HFF-Myc (cell line): ENCODE results near the gene PREX1.
"Not testable (repeated sequence)": the region's sequence is repeated elsewhere in the genome, so short reads cannot be mapped to it uniquely, and the experiment has no call there.

Source experiments
- DNase-seq: peaks from one replicate; pipeline ENCODE4 v3.0.0-alpha.2; 2011; ENCODE audit warnings: low read depth; ENCODE audit errors: extremely low read depth
- H3K4me3 ChIP-seq: replicated peaks from 2 replicates; pipeline ENCODE4 v1.5.1; 2011; ENCODE audit warnings: low read depth, mild to moderate bottlenecking, control low read depth, low read length
- CTCF ChIP-seq: IDR thresholded peaks from 2 replicates; pipeline ENCODE4 v1.5.1; 2012; ENCODE audit warnings: mild to moderate bottlenecking, low read depth, low read length, control low read depth; ENCODE audit errors: missing control alignments

The PREX1 gene

DNA sequence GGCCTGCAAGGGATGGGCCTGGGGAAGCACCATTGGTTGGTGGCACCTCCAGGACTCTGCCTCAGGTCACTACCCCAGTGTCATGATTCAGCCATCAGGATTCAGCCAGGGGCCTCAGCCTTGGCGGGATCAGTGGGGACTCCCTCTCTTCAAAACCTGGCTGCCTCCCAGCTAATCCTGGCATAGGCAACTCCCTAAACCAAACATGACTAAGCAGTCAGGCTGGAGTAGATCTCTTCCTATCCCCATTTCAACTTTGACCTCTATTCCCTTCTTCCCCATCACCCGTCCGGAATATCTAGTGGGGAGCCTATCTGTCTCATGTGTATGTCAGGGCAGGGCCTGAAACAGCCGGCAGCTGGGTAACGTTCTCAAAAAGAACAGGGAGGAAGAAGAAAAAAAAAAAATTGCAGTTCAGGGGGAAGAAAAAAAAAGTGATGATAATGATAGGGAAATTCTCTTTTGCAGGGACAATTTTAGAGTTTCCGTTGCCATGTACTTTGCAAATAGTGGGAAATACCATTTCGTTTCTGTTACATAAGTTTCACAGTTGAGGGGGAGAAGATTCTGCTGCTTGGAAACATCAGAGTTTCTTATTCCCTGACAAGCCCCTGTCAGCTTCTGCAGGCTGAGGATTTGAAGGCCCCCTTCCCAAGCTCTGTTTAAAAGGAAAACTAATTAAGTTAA, 4.1 kb upstream of the PREX1 start:
- H3K4me3 ChIP-seq: no peak overlapping the region
- DNase-seq: peak; percentile 24

DNA sequence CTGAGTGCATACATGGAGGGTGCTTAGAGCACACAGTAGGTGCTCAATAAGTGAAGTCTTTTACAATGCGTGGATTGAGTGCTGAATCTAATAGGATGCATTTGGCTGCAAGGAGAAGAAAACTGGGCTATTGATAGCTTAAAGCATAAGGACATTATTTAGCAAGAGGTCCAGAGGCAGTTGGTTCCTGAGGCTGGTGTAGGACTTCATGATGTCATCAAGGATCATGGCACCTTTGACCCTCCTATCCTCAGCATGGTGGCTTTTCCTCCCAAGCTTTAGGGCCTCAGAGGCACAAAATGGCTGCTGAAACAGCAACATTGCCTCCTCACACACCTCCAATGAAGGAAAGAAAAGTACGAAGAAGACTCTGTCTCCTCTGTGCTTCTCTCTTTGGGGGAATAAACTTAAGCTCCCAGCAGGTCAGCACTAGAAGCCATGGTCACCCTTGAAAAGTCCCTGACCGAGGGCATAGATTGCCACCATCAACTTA, 3.1 kb upstream of the PREX1 start:
- DNase-seq: no peak
- no peak overlapping the region for H3K4me3 ChIP-seq
- TF ChIP-seq CTCF: no peak

More for the DNA sequence above, 4.1 kb upstream of the PREX1 start:
- no peak for TF ChIP-seq CTCF

DNA sequence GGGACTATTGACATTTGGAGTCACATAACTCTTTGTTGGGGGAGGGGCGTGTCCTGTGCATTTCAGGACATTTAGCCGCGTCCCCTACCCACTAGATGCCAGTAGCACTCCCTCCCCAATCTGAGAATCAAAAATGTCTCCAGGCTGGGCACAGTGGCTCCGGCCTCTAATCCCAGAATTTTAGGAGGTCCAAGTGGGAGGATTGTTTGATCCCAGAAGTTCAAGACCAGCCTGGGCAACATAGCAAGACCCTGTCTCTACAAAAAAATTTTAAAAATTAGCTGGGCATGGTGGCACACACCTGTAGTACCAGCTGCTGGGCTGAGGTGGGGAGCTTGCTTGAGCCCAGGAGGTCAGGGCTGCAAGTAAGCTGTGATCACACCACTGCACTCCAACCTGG, 2.1 kb upstream of the PREX1 start:
- TF ChIP-seq CTCF: no peak
- DNase-seq: no peak
- H3K4me3 ChIP-seq: no peak overlapping the region

DNA sequence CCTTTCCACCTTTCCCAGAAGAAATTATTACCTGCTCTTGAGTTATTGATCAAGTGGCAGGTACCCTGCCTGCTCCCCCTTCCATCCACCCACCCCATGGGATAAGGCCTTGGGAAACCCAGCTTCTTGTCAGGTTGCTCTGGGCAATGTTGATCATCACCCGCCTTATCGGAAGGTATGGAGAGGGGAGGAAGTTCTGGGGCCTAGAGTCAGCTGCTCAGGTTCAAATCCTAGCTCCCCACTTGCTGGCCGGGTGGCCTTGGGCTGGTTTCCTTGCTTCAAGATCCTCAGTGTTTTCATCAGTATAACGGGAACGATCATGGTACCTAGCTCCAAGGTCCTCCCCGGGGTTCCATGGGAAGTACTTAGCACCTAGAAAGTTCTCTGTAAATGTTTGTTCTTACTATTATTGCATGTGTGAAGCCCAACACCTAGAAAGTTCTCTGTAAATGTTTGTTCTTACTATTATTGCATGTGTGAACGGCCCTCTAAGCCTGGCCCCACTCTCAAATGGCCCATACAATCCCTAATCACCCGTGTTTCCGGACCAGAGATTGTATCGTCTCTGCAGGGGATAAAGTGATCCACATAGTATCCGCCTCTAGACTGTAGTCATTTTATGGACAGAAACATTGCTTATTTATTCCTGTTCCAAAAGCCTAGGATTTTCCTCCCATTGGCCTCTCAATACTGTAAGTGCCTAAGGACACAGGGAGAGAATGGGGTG, 1.1 kb upstream of the PREX1 start:
- peak overlapping the region; percentile 52 for H3K4me3 ChIP-seq
- DNase-seq: no peak
- no peak for TF ChIP-seq CTCF

DNA sequence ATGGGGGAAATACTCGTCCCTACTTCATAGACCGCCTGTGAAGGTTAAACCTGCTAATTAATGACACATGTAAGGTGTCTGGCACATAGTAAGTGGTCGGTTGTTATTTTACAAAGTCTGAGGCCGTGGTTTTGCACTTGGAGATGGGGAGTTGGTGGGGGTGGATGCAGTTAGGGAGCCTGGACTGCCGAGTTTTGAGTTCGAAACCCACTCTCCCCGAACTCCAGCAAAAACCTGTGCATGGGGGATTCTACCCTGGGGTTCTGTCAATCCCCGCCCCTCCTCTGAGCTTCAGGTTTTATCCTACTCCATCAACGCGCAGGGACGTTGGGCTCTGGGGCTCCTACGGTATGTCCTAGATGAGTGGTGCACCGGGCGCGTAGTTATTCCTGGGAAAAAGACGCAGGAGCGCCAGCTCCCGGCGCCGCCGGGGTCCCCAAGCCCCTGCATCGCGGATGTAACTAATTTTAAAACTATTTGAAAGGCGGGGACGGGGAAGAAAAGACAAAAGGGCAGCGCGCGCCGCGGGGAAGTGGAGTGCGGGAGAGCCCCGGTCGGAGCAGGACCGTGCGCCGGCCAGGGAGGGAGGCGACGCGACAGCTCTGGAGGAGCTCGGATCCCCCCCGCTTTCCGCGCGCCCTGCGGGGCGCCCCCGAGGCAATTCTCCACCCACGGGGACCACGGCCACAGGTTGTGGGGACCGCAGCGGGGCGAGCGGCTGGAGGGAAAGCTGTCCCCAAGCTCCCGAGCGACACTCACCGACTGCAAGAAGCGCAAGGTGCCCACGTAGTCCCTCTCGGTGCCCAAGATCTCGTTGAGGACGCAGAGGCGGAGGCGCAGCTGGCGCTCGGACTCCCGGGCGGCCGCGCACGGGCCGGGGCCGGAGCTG, 672 bp downstream of the PREX1 start:
- DNase-seq: no peak
- TF ChIP-seq CTCF: no peak
- peak overlapping the region; percentile 60 for H3K4me3 ChIP-seq

GRCh38 chr20:48826480-48826879, 1.3 kb downstream of the PREX1 start:
- H3K4me3 ChIP-seq: peak overlapping the region; percentile 60
- not testable (repeated sequence) for DNase-seq

- TF ChIP-seq CTCF: no peak
- DNase-seq: no peak
- peak overlapping the region; percentile 60 for H3K4me3 ChIP-seq
Observed at GRCh38 chr20:48826069-48826468, 1.7 kb downstream of the PREX1 start.
